Psoas muscle (tissue), 8 donors: Measurements from ENCODE around the gene PDE10A. TPM values are rescaled to one million over a fixed set of nuclear protein-coding genes. Genes with fewer than 3 reads are reported as not detected.

Experiments used
- ATAC-seq, 4 donors: fragments of 200-7000 bp; cut with Tn5 transposase; one replicate each; pipeline ENCODE4 v1.9.1; 2020; ENCODE audit warnings: moderate library complexity in 3 of 4, mild to moderate bottlenecking in 2 of 4
- DNase-seq, 2 donors: peaks; one replicate each; pipeline ENCODE4 v3.0.0-alpha.2; 2020
- H3K27ac ChIP-seq: fragments of 200-600 bp; one replicate; pipeline ENCODE4 v1.8.0; 2022
- H3K27me3 ChIP-seq, 3 donors: fragments of 200-600 bp in 1 of 3; one replicate each; pipeline versions ENCODE4 v1.6.1 to v1.8.0; 2013 to 2022; ENCODE audit warnings: low read length in 2 of 3, mild to moderate bottlenecking in 2 of 3, moderate library complexity in 1 of 3; ENCODE audit not compliant: insufficient read depth in 3 of 3
- H3K36me3 ChIP-seq, 2 donors: fragments of 200-600 bp in 1 of 2; one replicate each; pipeline versions ENCODE4 v1.6.1 to v1.8.0; 2013 to 2022; ENCODE audit warnings: low read depth in 1 of 2, mild to moderate bottlenecking in 1 of 2, moderate library complexity in 1 of 2; ENCODE audit not compliant: insufficient read depth in 1 of 2
- H3K4me1 ChIP-seq: fragments of 200-600 bp; one replicate; pipeline ENCODE4 v1.8.0; 2022
- H3K4me3 ChIP-seq: fragments of 200-600 bp; one replicate; pipeline ENCODE4 v1.8.0; 2022; ENCODE audit warnings: mild to moderate bottlenecking
- H3K9me3 ChIP-seq: fragments of 200-600 bp; one replicate; pipeline ENCODE4 v1.8.0; 2022
- CTCF ChIP-seq: fragments of 200-600 bp; IDR thresholded peaks from one replicate; pipeline ENCODE4 v1.8.0; 2022; ENCODE audit warnings: antibody characterized with exemption
- WGBS, 3 donors: extraction: QIAGEN DNeasy Blood & Tissue Kit; methylation state at CpG; one replicate each; pipeline versions ENCODE4 v1.1.6 to v1.1.7; 2013; 5-methylcytosine and 5-hydroxymethylcytosine counted together
- intact Hi-C, 2 donors: fragments of 100-400 bp; cut with DNase I; formaldehyde crosslinking; loops; one replicate each; pipeline versions ENCODE4 v1.11.0 to v1.14.2; 2022
- polyA plus RNA-seq, 3 donors: library from polyadenylated mRNA; stranded (reverse); fragments of 200-250 nt; gene quantifications; one replicate each; pipeline ENCODE4 v1.2.3, GENCODE V29; 2013
- total RNA-seq, 4 donors: library from RNA; stranded (reverse); fragmentation: NEBNext Ultra II Directional in 2 of 4; extraction: Animal tissue kit (Norgen Biotek cat#: 25700) in 2 of 4; gene quantifications; one replicate each; pipeline versions ENCODE4 v1.2.1 to v1.2.4, GENCODE V29; 2021 to 2023
- donor health status: healthy with polysubstance abuse.
- donor health status: DM: no; HTN: no; CAD: no; lungs with moderate emphysema.
- donor health status: Bipolar disorder and iron deficiency.
- donor health status: healthy.
- donor health status: DM: yes; HTN: yes; CAD: no.
- donor health status: DM: no; HTN: no; CAD: no.
- donor health status: DM: no; HTN: no; CAD: no.
- donor health status: DM: yes; HTN: yes; CAD: no.

PDE10A gene
- total and polyA plus RNA-seq, 7 donors = 0.74 to 3.6 (median 1.1) TPM

DNA sequence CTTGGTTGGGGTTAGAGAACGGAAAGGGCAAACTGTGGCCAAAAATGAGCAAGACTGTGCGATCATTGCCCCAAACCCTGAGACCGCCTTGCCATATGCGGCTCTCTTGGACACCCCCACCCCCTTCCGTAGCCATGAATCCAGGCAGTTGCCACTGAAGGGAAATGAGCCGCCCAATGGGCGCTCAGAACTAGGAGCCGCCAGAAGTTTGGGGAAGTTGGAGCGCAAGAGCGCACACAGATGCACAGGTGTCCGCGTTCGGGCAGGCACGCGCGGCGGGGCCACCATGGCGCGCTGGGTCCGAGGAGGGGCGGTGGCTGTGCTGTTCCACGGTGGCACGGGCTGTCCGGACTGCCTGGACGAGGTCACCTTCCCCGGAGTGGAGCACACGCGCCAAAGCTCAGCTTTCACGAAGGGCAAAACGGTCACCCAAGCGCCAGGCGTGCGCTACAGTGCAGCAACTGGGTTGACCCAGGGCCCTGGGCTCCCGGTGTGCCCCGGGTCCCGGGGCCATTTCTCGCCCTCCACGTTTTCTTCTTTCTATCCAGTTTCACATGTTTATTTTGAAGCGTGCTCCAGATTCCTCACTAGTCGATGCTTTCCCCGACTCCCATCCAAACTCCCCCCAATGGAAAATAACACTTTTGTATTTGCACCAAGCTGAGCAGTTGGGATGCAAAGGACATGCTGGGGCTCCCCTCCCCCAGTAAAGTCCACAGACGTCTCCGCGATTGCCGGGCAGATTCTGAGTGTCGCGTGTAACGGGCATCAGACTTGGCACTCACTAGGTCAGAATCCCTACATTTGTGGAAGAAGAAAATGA is 906 bp upstream of the PDE10A start:
- no peaks in the 10 kb centered on the region for H3K9me3 ChIP-seq
- H3K4me1 ChIP-seq = peaks cover 12% of the 10 kb centered on the region
- intact Hi-C loops = no loop called here
- H3K27me3 ChIP-seq = peaks cover 0 to 80% (median 18%) of the 10 kb centered on the region in 3 donors
- H3K4me3 ChIP-seq = peak overlapping the region; percentile 71
- no peak overlapping the region for H3K27ac ChIP-seq
- ATAC-seq (peak in 2 of 4 donors; percentile 24 to 36), DNase-seq (no peak)
- TF ChIP-seq CTCF = no peak
- H3K36me3 ChIP-seq = no peaks in the 10 kb centered on the region
- WGBS, 3 donors = 1 to 2% (median 1%) methylated on average over 45 to 48 of the region's 48 CpGs

DNA sequence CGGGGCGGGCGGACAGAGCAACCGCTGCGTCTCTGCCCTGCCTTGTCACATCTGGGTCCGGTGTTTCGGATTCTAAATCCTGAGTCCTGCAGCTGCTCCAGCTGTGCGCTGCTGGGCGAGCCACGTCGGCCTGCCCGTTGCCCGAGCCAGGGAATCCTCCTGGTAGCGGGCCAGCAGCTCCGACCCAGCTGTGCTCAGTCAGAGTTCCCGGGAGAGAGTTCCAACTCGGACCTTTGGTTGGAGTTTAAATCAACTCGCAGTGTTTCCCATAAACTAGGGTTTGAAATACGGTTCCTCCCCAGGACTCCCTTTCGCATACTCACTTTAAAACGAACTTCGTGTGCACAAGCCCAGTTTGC is 315 bp upstream of the PDE10A start:
- peaks cover 12% of the 10 kb centered on the region for H3K4me1 ChIP-seq
- TF ChIP-seq CTCF = no peak
- intact Hi-C loops = no loop called here
- DNase-seq (peak in 1 of 2 donors; percentile 55), ATAC-seq (peak in 3 of 4 donors; percentile 37 to 56 (median 52))
- peak overlapping the region; percentile 71 for H3K4me3 ChIP-seq
- peaks cover 0 to 80% (median 18%) of the 10 kb centered on the region in 3 donors for H3K27me3 ChIP-seq
- no peaks in the 10 kb centered on the region for H3K9me3 ChIP-seq
- peak overlapping the region; percentile 41 for H3K27ac ChIP-seq
- 0% methylated on average over 22 of the region's 22 CpGs for WGBS, 3 donors
- no peaks in the 10 kb centered on the region for H3K36me3 ChIP-seq

GRCh38 chr6:165662041-165662748 is 846 bp downstream of the PDE10A start:
- ATAC-seq (peak in 2 of 4 donors; percentile 12 to 16), DNase-seq (peak in 1 of 2 donors; percentile 28)
- Histone ChIP-seq H3K4me1 (peaks cover 12% of the 10 kb centered on the region), H3K27me3 (peaks cover 0 to 76% (median 18%) of the 10 kb centered on the region in 3 donors), H3K4me3 (peak overlapping the region; percentile 71), H3K27ac (no peak overlapping the region), H3K36me3 (no peaks in the 10 kb centered on the region), H3K9me3 (no peaks in the 10 kb centered on the region)
- 0 to 1% (median 0%) methylated on average over 14 to 94 of the region's 100 CpGs for WGBS, 3 donors
- intact Hi-C loops = no loop called here
- TF ChIP-seq CTCF = no peak

DNA sequence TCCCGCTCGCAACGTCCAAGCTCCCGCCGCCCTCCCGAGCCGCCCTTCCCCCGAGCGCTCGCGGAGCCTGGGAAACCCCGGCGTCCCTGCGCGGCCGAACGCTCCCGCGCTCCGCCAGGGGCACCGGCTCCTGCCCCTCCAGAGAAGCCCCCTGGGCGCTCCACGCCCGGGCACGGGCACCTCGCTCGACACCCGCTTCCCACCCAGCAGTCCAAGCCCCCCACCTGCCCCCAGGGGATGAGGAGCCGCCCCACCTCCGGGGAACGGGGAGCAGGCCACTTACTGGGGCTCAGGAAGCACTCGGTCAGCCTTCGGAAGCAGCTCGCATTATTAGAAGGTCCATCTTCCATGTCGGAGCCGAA is 1.4 kb downstream of the PDE10A start:
- TF ChIP-seq CTCF = no peak
- intact Hi-C loops = no loop called here
- peaks cover 0 to 71% (median 18%) of the 10 kb centered on the region in 3 donors for H3K27me3 ChIP-seq
- H3K4me3 ChIP-seq = peak overlapping the region; percentile 71
- WGBS, 3 donors = 1% methylated on average over 13 to 36 of the region's 36 CpGs
- no peak overlapping the region for H3K27ac ChIP-seq
- no peak for DNase-seq
- no peak for ATAC-seq
- no peaks in the 10 kb centered on the region for H3K9me3 ChIP-seq
- peaks cover 12% of the 10 kb centered on the region for H3K4me1 ChIP-seq
- H3K36me3 ChIP-seq = no peaks in the 10 kb centered on the region
